CD4-positive, CD25-positive, alpha-beta regulatory T cell (primary cell): ENCODE data around the gene PLP2. TPM values are rescaled to one million over a fixed set of nuclear protein-coding genes. Genes with fewer than 3 reads are reported as not detected.
A peak's percentile ranks its signal among the peaks of the same experiment; 100 is the strongest.

Source experiments
- ATAC-seq, 2 donors: fragments of 150-1000 bp; cut with Tn5 transposase; one replicate each; pipeline ENCODE4 v1.10.0; 2021; ENCODE audit warnings: low read depth in 2 of 2, moderate number of reproducible peaks in 2 of 2, moderate library complexity in 1 of 2
- DNase-seq, 3 donors: peaks; one replicate each; pipeline versions ENCODE4 v3.0.0 to v3.0.0-alpha.2; 2012 to 2022; ENCODE audit warnings: mixed read lengths in 1 of 3
- H3K27ac ChIP-seq: one replicate; pipeline ENCODE4 v1.7.0; 2013; ENCODE audit warnings: mild to moderate bottlenecking, low read length; ENCODE audit not compliant: insufficient read depth, poor library complexity, severe bottlenecking
- H3K27me3 ChIP-seq: one replicate; pipeline ENCODE4 v1.7.0; 2013; ENCODE audit warnings: low read length; ENCODE audit not compliant: control insufficient read depth, insufficient read depth
- H3K36me3 ChIP-seq: one replicate; pipeline ENCODE4 v1.7.0; 2013; ENCODE audit warnings: mild to moderate bottlenecking, low read length, moderate library complexity; ENCODE audit not compliant: control insufficient read depth, insufficient read depth
- H3K4me1 ChIP-seq: 2 replicates; pipeline ENCODE4 v1.7.0; 2013; ENCODE audit warnings: mild to moderate bottlenecking, low read length; ENCODE audit not compliant: insufficient read depth, control insufficient read depth, poor library complexity, severe bottlenecking
- H3K4me3 ChIP-seq: one replicate; pipeline ENCODE4 v1.7.0; 2013; ENCODE audit warnings: low read depth, mild to moderate bottlenecking, low read length, moderate library complexity
- H3K9me3 ChIP-seq, 2 experiments: 1 replicate in 1 of 2; 2 replicates in 1 of 2; pipeline ENCODE4 v1.7.0; 2013; ENCODE audit warnings: low read length in 2 of 2, mild to moderate bottlenecking in 1 of 2, moderate library complexity in 1 of 2; ENCODE audit not compliant: control insufficient read depth in 2 of 2
- H3K27ac Mint-ChIP-seq, 3 donors: one replicate each; pipeline ENCODE4 v1.8.0; 2020 to 2022; ENCODE audit warnings: mild to moderate bottlenecking in 3 of 3, mixed read lengths in 3 of 3, moderate library complexity in 2 of 3
- H3K27me3 Mint-ChIP-seq: one replicate; pipeline ENCODE4 v1.8.0; 2022; ENCODE audit warnings: mild to moderate bottlenecking, mixed read lengths
- H3K36me3 Mint-ChIP-seq: one replicate; pipeline ENCODE4 v1.8.0; 2020; ENCODE audit warnings: mixed read lengths
- H3K4me1 Mint-ChIP-seq, 4 donors: one replicate each; pipeline ENCODE4 v1.8.0; 2020 to 2022; ENCODE audit warnings: mixed read lengths in 4 of 4, mild to moderate bottlenecking in 1 of 4
- H3K4me3 Mint-ChIP-seq, 4 donors: one replicate each; pipeline ENCODE4 v1.8.0; 2020 to 2022; ENCODE audit warnings: mild to moderate bottlenecking in 4 of 4, mixed read lengths in 4 of 4, moderate library complexity in 3 of 4
- H3K9me3 Mint-ChIP-seq, 7 donors: one replicate each; pipeline ENCODE4 v1.8.0; 2020 to 2022; ENCODE audit warnings: mixed read lengths in 7 of 7, mild to moderate bottlenecking in 3 of 7, moderate library complexity in 2 of 7
- polyA plus RNA-seq, 4 donors: library from polyadenylated mRNA; unstranded; fragments of 300-500 nt; fragmentation: Illumina TruSeq; gene quantifications; one replicate each; pipeline ENCODE4 v1.2.3, GENCODE V29; 2021
- total RNA-seq: library from RNA; stranded (reverse); gene quantifications from one replicate; pipeline ENCODE4 v1.2.3, GENCODE V29; 2022

Gene PLP2
- total and polyA plus RNA-seq, 5 donors from 2014 or later, result 141 to 354 (median 227) TPM

DNA sequence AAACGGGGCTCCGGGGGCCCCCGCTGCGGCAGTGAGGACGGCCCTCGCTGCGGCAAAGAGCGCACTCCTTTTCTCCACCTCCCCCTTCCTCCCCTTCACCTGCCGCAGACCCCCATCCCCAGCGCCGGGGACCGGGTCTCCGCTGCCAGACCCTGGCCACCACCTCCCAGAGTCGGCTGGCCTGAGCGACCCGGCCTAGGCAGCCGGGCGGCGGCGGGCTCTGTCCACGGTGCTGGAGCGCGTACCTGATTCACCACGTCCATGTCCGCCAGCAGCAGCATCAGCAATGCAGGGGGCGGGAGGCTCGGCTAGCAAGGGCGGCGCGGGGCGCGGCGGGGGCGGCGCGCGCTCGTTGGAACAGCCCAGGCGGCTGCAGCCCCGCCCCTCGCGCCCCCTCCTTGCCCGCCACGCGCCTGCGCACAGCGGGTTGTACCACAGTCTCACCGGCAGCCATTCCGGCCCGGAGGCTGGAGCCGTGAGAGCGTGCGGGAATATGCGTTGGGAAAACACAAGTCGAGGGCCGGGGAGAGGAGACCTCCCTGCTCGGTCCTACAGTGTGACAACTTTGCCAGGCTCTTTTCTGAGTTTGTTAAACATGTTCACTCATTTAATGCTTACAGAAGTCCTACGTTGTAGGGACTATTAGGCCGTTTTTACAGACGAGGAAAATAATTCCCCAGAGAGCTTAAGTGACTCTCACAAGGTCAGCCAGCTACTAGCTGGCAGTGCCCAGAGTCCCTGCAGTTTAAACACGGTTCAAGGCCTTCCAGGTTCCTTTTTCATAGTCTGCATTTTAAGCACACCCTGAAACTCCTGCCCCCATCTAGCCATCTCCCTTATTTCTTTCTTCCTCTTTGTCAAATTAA, 28.4 kb downstream of the PLP2 start, which contains the start of gene SYP:
TSS of gene SYP (minus strand) at position 288 of the 866 bp plus-strand sequence. CDS start at position 281, 7 bp downstream.
- peak; percentile 97 to 98 for ATAC-seq
- Mint-ChIP-seq H3K27ac (peak within 1 kb of the TSS in 1 of 3 donors; percentile 80), H3K4me1 (peaks cover 0 to 11% (median 3%) of the 10 kb centered on the region in 4 donors), H3K9me3 (peaks cover 0 to 3% (median 0%) of the 10 kb centered on the region in 7 donors), H3K36me3 (no peaks in the 10 kb centered on the region), H3K27me3 (no peaks in the 10 kb centered on the region), H3K4me3 (peak within 1 kb of the TSS; percentile 51 to 91 (median 76))
- peak; percentile 80 to 87 (median 85) for DNase-seq
- H3K36me3 ChIP-seq, result no peaks in the 10 kb centered on the region
- peak within 1 kb of the TSS; percentile 76 for H3K4me3 ChIP-seq
- no peak within 1 kb of the TSS for H3K27ac ChIP-seq
- peaks cover 13% of the 10 kb centered on the region for H3K4me1 ChIP-seq
- H3K9me3 ChIP-seq, result no peaks in the 10 kb centered on the region
- no peaks in the 10 kb centered on the region for H3K27me3 ChIP-seq

DNA sequence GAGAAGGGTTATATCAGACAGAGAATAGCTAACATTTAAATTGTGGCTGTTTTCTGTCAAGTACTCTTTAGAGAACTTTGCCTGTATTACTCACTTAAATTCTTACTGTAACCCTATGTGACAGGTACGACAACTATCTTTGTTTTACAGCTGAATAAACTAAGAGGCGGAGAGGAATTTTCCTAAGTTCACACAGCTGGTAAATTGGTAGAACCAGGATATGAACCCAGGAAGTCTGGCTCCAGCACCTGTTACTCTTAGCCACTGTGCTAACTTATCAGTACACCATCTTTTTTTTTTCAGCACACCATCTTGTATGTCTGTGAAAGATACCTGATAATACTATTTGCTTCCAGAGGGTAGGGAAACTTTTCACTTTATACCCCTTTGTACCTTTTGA, 30.3 kb downstream of the PLP2 start:
- Mint-ChIP-seq H3K9me3 (peaks cover 0 to 1% (median 0%) of the 10 kb centered on the region in 7 donors), H3K36me3 (no peaks in the 10 kb centered on the region), H3K4me3 (no peak overlapping the region), H3K4me1 (peaks cover 0 to 11% (median 3%) of the 10 kb centered on the region in 4 donors), H3K27me3 (no peaks in the 10 kb centered on the region), H3K27ac (no peak overlapping the region)
- DNase-seq (no peak), ATAC-seq (no peak)
- Histone ChIP-seq H3K27ac (no peak overlapping the region), H3K4me3 (no peak overlapping the region), H3K9me3 (no peaks in the 10 kb centered on the region), H3K4me1 (peaks cover 13% of the 10 kb centered on the region), H3K36me3 (no peaks in the 10 kb centered on the region), H3K27me3 (no peaks in the 10 kb centered on the region)

DNA sequence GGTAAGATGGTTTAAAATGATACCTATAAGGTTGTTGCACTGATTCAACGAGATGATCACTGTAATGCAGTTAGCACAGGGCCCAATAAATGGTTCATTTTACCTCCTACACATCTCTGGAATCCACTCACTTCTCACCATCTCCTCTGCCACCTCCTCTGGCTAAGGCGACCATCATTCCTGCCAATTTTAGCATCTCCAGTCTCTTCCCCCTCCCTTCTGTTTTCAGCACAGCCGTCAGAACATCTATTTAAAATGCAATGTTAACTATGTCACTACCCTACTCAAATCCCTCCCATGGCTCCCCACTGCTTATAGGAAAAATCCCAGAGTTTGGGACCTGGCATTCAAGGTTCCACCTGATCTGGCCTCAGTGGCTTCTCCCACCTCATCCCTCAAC, 31.8 kb downstream of the PLP2 start:
- Histone ChIP-seq H3K36me3 (no peaks in the 10 kb centered on the region), H3K27ac (no peak overlapping the region), H3K9me3 (no peaks in the 10 kb centered on the region), H3K4me3 (no peak overlapping the region), H3K4me1 (peaks cover 13% of the 10 kb centered on the region), H3K27me3 (no peaks in the 10 kb centered on the region)
- peaks cover 0 to 4% (median 0%) of the 10 kb centered on the region in 4 donors for H3K4me1 Mint-ChIP-seq
- DNase-seq (no peak), ATAC-seq (no peak)
- no peak overlapping the region for H3K27ac Mint-ChIP-seq
- H3K36me3 Mint-ChIP-seq, result no peaks in the 10 kb centered on the region
- H3K27me3 Mint-ChIP-seq, result no peaks in the 10 kb centered on the region
- H3K9me3 Mint-ChIP-seq, result peaks cover 0 to 1% (median 0%) of the 10 kb centered on the region in 7 donors
- H3K4me3 Mint-ChIP-seq, result peak overlapping the region in 2 of 4 donors; percentile 38 to 39

DNA sequence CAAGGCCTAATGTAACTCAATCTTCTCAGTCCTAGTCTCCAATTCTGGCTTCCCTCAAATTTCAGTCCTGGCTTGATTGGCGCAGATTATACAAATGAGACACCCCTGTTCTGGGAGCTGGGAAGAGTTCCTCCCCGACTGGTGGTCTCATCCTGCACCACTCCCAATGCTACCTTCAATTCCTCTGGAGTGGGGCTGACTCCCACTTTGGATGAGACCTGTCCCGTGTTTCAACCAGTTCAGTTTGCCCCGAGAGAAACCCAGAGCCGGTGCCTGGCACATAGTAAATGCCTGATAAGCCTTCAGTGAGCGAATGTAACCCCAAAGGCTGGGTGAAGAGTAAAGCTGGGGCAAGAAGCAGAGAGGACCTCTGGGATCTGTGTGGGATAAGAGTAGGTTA, 32.3 kb downstream of the PLP2 start:
- DNase-seq (no peak), ATAC-seq (no peak)
- peak overlapping the region in 1 of 4 donors; percentile 39 for H3K4me3 Mint-ChIP-seq
- H3K4me1 Mint-ChIP-seq, result peaks cover 0 to 3% (median 0%) of the 10 kb centered on the region in 4 donors
- peaks cover 9% of the 10 kb centered on the region for H3K4me1 ChIP-seq
- no peaks in the 10 kb centered on the region for H3K9me3 ChIP-seq
- H3K27ac ChIP-seq, result no peak overlapping the region
- H3K27me3 ChIP-seq, result no peaks in the 10 kb centered on the region
- no peak overlapping the region for H3K27ac Mint-ChIP-seq
- H3K27me3 Mint-ChIP-seq, result no peaks in the 10 kb centered on the region
- H3K9me3 Mint-ChIP-seq, result peaks cover 0 to 1% (median 0%) of the 10 kb centered on the region in 7 donors
- no peaks in the 10 kb centered on the region for H3K36me3 Mint-ChIP-seq
- no peak overlapping the region for H3K4me3 ChIP-seq
- no peaks in the 10 kb centered on the region for H3K36me3 ChIP-seq

DNA sequence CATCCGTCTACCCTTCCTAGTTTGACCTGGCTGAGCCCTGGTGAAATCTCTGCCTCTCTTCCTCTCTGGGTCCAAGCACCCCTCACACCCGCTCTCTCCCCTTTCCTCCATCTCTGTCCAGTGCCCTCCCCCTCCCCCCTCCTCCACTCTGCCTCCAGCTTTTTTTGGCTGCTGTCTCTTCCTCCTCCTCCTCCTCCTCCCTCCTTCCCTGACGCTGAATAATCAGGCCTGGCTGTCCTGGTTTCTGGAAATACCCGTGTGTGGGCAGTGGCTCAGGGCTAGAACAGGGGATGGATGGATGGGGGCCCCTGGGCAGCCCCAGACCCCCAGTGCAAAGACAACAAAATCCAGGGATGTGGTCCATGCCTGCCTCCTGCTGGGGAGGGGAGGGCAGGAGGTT, 33.0 kb downstream of the PLP2 start:
- Mint-ChIP-seq H3K27me3 (no peaks in the 10 kb centered on the region), H3K9me3 (peaks cover 0 to 1% (median 0%) of the 10 kb centered on the region in 7 donors), H3K4me1 (peaks cover 0 to 2% (median 0%) of the 10 kb centered on the region in 4 donors), H3K27ac (no peak overlapping the region), H3K4me3 (no peak overlapping the region), H3K36me3 (no peaks in the 10 kb centered on the region)
- Histone ChIP-seq H3K4me3 (no peak overlapping the region), H3K36me3 (no peaks in the 10 kb centered on the region), H3K27ac (no peak overlapping the region), H3K27me3 (no peaks in the 10 kb centered on the region), H3K9me3 (no peaks in the 10 kb centered on the region), H3K4me1 (peaks cover 2% of the 10 kb centered on the region)
- ATAC-seq (no peak), DNase-seq (no peak)

DNA sequence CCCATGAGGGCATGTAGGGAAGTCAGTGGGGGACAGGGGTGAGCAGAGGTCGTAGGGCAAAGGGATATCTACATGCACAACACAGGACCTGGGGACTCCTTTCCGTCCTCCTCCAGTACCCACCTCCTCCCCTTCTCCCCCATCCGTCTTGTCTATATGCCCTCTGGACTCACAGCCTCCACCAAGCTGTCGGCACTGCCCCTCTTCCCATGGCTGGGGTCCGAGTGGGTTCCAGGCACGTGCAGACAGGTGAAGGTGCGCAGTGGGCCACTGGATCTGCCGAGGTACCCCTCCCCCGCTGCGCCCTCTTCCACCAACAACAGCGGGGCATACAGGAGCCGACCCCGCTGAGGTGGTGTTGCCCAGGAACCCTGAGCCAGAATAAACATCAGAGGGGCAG, 33.7 kb downstream of the PLP2 start:
- Histone ChIP-seq H3K4me1 (no peaks in the 10 kb centered on the region), H3K36me3 (no peaks in the 10 kb centered on the region), H3K4me3 (no peak overlapping the region), H3K27ac (no peak overlapping the region), H3K9me3 (no peaks in the 10 kb centered on the region), H3K27me3 (no peaks in the 10 kb centered on the region)
- Mint-ChIP-seq H3K27ac (no peak overlapping the region), H3K4me1 (peaks cover 0 to 2% (median 0%) of the 10 kb centered on the region in 4 donors), H3K27me3 (no peaks in the 10 kb centered on the region), H3K36me3 (no peaks in the 10 kb centered on the region), H3K4me3 (no peak overlapping the region), H3K9me3 (peaks cover 0 to 1% (median 0%) of the 10 kb centered on the region in 7 donors)
- DNase-seq (no peak), ATAC-seq (no peak)

DNA sequence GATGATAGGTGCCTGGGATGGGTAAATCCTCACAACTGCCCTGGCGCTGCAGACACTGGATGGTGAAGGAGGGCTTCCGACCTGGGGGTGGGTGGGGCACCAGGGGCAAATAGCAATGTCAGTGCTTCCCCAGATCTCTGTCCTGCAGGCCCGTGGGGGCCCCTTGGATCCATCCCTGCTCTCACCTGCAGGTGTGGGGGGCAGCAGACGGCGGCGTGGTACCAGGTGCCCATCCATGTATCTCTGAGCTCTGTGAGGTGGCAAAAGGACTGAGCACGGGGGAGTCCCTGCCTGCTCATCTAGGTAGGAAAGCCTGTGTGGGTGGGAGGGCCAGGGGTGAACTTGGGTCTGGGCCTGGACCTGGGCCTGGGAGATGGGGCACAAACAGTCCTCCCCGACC, 34.8 kb downstream of the PLP2 start:
- Mint-ChIP-seq H3K9me3 (peaks cover 0 to 2% (median 0%) of the 10 kb centered on the region in 7 donors), H3K27ac (no peak overlapping the region), H3K27me3 (peaks cover 8% of the 10 kb centered on the region), H3K4me3 (no peak overlapping the region), H3K36me3 (no peaks in the 10 kb centered on the region), H3K4me1 (no peaks in the 10 kb centered on the region)
- no peaks in the 10 kb centered on the region for H3K36me3 ChIP-seq
- H3K27ac ChIP-seq, result no peak overlapping the region
- no peak overlapping the region for H3K4me3 ChIP-seq
- DNase-seq (no peak), ATAC-seq (no peak)
- H3K9me3 ChIP-seq, result no peaks in the 10 kb centered on the region
- no peaks in the 10 kb centered on the region for H3K4me1 ChIP-seq
- no peaks in the 10 kb centered on the region for H3K27me3 ChIP-seq
